ENCODE results near the gene TBPL2.

The TBPL2 gene

DNA sequence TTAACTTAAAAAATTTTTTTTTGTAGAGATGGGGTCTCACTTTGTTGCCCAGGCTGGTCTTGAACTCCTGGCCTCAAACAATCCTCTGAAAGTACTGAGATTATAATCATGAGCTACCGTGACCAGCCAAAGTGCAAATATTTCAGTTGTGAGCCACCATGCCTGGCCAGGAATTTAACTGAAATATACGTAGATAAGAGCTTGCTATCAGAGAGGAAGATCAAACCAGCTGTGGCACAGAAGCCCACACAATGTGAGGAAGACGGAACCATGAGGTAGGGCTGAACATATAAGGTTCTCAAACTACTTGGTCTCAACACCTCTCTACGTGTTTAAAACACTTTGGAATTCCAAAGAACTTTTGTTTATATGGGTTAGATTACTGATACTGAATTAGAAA, 57.9 kb downstream of the TBPL2 start:
- no peak for DNase-seq (ENCODE audit: low read depth)
- no peak overlapping the region for H3K4me3 ChIP-seq (ENCODE audit: low read depth, low read length)
- TF ChIP-seq, protein P1, sequence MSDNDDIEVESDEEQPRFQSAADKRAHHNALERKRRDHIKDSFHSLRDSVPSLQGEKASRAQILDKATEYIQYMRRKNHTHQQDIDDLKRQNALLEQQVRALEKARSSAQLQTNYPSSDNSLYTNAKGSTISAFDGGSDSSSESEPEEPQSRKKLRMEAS (IDR thresholded peaks at IDR 0.05; ENCODE audit: low read depth, low read length): no peak
- TF ChIP-seq MYC (IDR thresholded peaks at IDR 0.05; ENCODE audit: low read depth, low read length): no peak
- TF ChIP-seq POLR2A (IDR thresholded peaks at IDR 0.05; ENCODE audit: extremely low read depth, insufficient read length): no peak
- TF ChIP-seq CTCF (IDR thresholded peaks at IDR 0.05; ENCODE audit: low read depth, low read length): no peak

DNA sequence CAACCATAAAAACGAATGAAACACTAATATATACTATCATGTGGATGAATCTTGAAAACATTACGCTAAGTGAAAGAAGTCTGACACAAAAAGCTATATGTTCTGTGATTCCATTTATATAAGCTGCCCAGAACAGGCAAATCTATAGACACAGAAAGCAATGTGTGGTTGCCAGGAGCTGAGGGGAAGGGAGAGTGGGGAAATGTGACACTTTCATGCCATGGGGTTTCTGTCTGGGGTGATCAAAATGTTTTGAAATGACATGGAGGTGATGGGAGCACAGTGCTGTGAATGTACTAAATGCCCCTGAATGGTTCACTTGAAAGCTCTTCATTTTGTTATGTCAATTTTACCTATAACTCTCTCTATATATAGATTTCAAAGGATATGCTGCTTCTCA, 58.9 kb downstream of the TBPL2 start:
- TF ChIP-seq CTCF (IDR thresholded peaks at IDR 0.05; ENCODE audit: low read depth, low read length) (no peak), MYC (IDR thresholded peaks at IDR 0.05; ENCODE audit: low read depth, low read length) (no peak), POLR2A (IDR thresholded peaks at IDR 0.05; ENCODE audit: extremely low read depth, insufficient read length) (no peak)
- TF ChIP-seq, protein P1 (IDR thresholded peaks at IDR 0.05; ENCODE audit: low read depth, low read length): no peak

GRCh38 chr14:55381040-55381439, 59.4 kb downstream of the TBPL2 start:
- no peak for DNase-seq (ENCODE audit: low read depth)
- TF ChIP-seq, protein P1 (IDR thresholded peaks at IDR 0.05; ENCODE audit: low read depth, low read length): no peak
- TF ChIP-seq POLR2A (IDR thresholded peaks at IDR 0.05; ENCODE audit: extremely low read depth, insufficient read length): no peak
- no peak for TF ChIP-seq MYC (IDR thresholded peaks at IDR 0.05; ENCODE audit: low read depth, low read length)
- no peak for TF ChIP-seq CTCF (IDR thresholded peaks at IDR 0.05; ENCODE audit: low read depth, low read length)
- no peak overlapping the region for H3K4me3 ChIP-seq (ENCODE audit: low read depth, low read length)

More for the DNA sequence above, 58.9 kb downstream of the TBPL2 start:
- no peak for DNase-seq (ENCODE audit: low read depth)
- no peak overlapping the region for H3K4me3 ChIP-seq (ENCODE audit: low read depth, low read length)

GRCh38 chr14:55377236-55377635, 63.2 kb downstream of the TBPL2 start:
- no peak for DNase-seq (ENCODE audit: low read depth)
- TF ChIP-seq CTCF (IDR thresholded peaks at IDR 0.05; ENCODE audit: low read depth, low read length) (peak; percentile 24), MYC (IDR thresholded peaks at IDR 0.05; ENCODE audit: low read depth, low read length) (no peak), POLR2A (IDR thresholded peaks at IDR 0.05; ENCODE audit: extremely low read depth, insufficient read length) (no peak)
- TF ChIP-seq, protein P1 (IDR thresholded peaks at IDR 0.05; ENCODE audit: low read depth, low read length): no peak

GRCh38 chr14:55374771-55375170, 65.6 kb downstream of the TBPL2 start:
- no peak for DNase-seq (ENCODE audit: low read depth)
- TF ChIP-seq, protein P1 (IDR thresholded peaks at IDR 0.05; ENCODE audit: low read depth, low read length): no peak
- no peak for TF ChIP-seq CTCF (IDR thresholded peaks at IDR 0.05; ENCODE audit: low read depth, low read length)
- no peak overlapping the region for H3K4me3 ChIP-seq (ENCODE audit: low read depth, low read length)

More at GRCh38 chr14:55377236-55377635, 63.2 kb downstream of the TBPL2 start:
- H3K4me3 ChIP-seq (ENCODE audit: low read depth, low read length): no peak overlapping the region
